ENCODE measurements around the gene MLC1. TPM values are rescaled to one million over a fixed set of nuclear protein-coding genes. Genes with fewer than 3 reads are reported as not detected.

MLC1 gene
- total RNA-seq, 1 donor from 2014 or later: not detected

- Mint-ChIP-seq H3K27ac (no peak overlapping the region), H3K4me1 (ENCODE audit: unreplicated experiment) (no peaks in the 10 kb centered on the region), H3K4me3 (no peak overlapping the region), H3K27me3 (peaks cover 13% of the 10 kb centered on the region), H3K36me3 (no peaks in the 10 kb centered on the region), H3K9me3 (peaks cover 4% of the 10 kb centered on the region)
- DNase-seq (ENCODE audit: extremely low spot score, unreplicated experiment): no peak
- TF ChIP-seq, protein P1, sequence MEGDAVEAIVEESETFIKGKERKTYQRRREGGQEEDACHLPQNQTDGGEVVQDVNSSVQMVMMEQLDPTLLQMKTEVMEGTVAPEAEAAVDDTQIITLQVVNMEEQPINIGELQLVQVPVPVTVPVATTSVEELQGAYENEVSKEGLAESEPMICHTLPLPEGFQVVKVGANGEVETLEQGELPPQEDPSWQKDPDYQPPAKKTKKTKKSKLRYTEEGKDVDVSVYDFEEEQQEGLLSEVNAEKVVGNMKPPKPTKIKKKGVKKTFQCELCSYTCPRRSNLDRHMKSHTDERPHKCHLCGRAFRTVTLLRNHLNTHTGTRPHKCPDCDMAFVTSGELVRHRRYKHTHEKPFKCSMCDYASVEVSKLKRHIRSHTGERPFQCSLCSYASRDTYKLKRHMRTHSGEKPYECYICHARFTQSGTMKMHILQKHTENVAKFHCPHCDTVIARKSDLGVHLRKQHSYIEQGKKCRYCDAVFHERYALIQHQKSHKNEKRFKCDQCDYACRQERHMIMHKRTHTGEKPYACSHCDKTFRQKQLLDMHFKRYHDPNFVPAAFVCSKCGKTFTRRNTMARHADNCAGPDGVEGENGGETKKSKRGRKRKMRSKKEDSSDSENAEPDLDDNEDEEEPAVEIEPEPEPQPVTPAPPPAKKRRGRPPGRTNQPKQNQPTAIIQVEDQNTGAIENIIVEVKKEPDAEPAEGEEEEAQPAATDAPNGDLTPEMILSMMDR (conservative IDR thresholded peaks at IDR 0.05): no peak
Measured at GRCh38 chr22:50047346-50047745, 37.9 kb downstream of the MLC1 start.

- peaks cover 4% of the 10 kb centered on the region for H3K9me3 Mint-ChIP-seq
- DNase-seq (ENCODE audit: extremely low spot score, unreplicated experiment): no peak
- no peak overlapping the region for H3K27ac Mint-ChIP-seq
- H3K36me3 Mint-ChIP-seq: no peaks in the 10 kb centered on the region
- H3K4me3 Mint-ChIP-seq: no peak overlapping the region
- TF ChIP-seq, protein P1 (conservative IDR thresholded peaks at IDR 0.05): no peak
- no peaks in the 10 kb centered on the region for H3K4me1 Mint-ChIP-seq (ENCODE audit: unreplicated experiment)
- peaks cover 18% of the 10 kb centered on the region for H3K27me3 Mint-ChIP-seq
Measured at GRCh38 chr22:50046481-50047245, 38.6 kb downstream of the MLC1 start.

DNA sequence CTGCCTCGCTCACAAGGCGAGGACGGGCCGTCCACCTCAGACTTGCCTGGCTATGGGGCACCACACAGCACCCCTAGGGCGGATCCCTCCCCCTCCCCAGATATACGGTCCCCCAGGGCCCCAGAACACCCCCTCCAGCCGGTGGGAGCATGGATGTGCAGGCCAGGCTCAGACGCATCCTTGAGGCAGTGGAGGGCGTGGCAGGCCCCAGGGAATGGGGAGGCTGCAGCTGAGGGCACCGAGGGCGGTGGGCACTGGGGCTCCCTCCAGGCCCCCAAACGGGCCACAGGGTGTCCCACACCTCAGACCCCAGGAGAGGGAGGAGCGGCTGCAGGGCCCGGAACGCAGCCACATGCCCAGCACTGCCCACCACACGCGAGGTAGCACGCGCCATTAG lies 39.2 kb downstream of the MLC1 start:
- Mint-ChIP-seq H3K27me3 (peaks cover 18% of the 10 kb centered on the region), H3K27ac (no peak overlapping the region), H3K4me1 (ENCODE audit: unreplicated experiment) (no peaks in the 10 kb centered on the region), H3K36me3 (no peaks in the 10 kb centered on the region), H3K9me3 (peaks cover 4% of the 10 kb centered on the region), H3K4me3 (no peak overlapping the region)
- no peak for DNase-seq (ENCODE audit: extremely low spot score, unreplicated experiment)
- TF ChIP-seq, protein P1 (conservative IDR thresholded peaks at IDR 0.05): no peak

DNA sequence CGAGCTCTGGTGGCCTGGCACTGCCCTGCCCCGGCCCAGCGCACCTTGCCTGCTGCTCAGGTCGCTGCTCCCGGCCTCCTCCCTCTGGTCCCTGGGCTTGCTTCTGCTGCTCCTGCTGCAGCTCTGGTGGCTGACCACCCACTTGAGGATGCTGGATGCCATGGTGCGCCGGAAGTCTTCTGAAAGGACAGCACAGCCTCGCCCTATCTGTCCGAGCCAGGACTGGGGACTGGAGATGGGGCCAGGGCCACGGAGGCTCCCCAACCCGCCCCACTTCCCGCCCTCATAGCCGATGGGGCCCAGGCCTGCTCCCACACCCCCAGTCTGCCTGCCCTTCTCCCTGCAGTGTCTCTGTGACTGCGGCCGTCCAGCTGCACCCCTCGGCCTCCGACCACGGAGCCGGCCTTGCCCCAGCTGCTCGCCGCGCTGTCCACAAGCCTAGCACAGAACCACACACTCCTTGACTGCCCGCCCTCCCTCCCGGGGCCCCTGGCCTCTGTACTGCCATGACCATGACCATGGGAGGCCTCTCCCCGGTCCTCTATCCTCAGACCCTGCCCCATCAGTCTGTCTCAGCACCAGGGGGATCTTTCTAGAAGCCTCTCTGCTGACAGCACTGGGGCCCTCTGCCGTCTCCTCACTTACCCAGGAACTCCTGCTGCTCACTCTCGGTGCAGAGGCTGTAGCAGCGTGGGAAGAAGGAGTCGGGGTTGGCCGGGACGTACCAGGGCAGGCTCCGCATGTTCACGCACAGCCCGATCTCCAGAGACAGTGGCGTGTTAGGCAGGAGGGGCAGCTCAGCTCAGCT lies 39.8 kb downstream of the MLC1 start:
- Mint-ChIP-seq H3K27me3 (peaks cover 18% of the 10 kb centered on the region), H3K4me3 (no peak overlapping the region), H3K36me3 (no peaks in the 10 kb centered on the region), H3K9me3 (peaks cover 4% of the 10 kb centered on the region), H3K27ac (no peak overlapping the region), H3K4me1 (ENCODE audit: unreplicated experiment) (no peaks in the 10 kb centered on the region)
- no peak for DNase-seq (ENCODE audit: extremely low spot score, unreplicated experiment)
- TF ChIP-seq, protein P1 (conservative IDR thresholded peaks at IDR 0.05): no peak

GRCh38 chr22:50044485-50045118 lies 40.6 kb downstream of the MLC1 start:
- Mint-ChIP-seq H3K36me3 (no peaks in the 10 kb centered on the region), H3K4me3 (no peak overlapping the region), H3K4me1 (ENCODE audit: unreplicated experiment) (no peaks in the 10 kb centered on the region), H3K27ac (no peak overlapping the region), H3K9me3 (peaks cover 4% of the 10 kb centered on the region), H3K27me3 (peaks cover 18% of the 10 kb centered on the region)
- DNase-seq (ENCODE audit: extremely low spot score, unreplicated experiment): no peak
- TF ChIP-seq, protein P1 (conservative IDR thresholded peaks at IDR 0.05): no peak

Measured in type B pancreatic cell (in vitro differentiated cells).